ENCODE data around the gene ARHGAP22.

The ARHGAP22 gene

DNA sequence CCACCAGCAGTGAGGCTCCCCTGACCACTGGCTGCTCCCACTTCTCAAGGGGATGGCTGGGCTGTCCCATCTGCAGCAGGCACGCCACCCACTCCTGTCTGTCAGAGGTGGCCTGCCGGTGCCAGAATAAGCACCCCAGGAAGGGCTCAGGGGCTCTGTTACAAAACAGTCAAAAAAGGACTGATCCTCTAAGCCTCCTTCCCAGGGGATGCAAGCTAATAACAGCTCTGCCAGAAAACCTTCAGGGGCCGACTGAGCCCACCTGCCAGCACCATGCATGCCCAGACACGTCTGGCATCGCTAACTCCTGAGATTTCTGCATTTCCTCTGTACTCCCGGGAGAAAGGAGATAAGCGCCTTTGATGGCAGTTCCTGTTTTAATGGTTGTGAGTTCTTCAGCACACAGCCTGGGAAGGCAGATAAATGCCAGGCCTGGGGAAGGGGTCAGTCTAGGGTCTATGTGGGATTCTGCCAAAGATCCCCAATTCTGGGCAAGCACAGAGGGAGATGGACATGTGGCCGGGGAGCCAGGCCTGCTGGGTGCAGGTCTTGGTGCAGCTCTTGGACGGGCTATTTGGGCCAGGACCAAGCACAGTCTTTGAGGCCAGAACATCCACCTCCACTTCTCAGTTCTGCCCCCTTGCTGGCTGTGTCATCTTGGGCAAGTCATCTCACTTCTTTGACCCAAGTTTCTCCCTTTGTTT, 128.4 kb downstream of the ARHGAP22 start:
- TF ChIP-seq POLR2A (IDR thresholded peaks at IDR 0.05; ENCODE audit: low read depth, low read length): no peak
- FAIRE-seq (no peak), DNase-seq (ENCODE audit: insufficient read length, low spot score) (no peak)

DNA sequence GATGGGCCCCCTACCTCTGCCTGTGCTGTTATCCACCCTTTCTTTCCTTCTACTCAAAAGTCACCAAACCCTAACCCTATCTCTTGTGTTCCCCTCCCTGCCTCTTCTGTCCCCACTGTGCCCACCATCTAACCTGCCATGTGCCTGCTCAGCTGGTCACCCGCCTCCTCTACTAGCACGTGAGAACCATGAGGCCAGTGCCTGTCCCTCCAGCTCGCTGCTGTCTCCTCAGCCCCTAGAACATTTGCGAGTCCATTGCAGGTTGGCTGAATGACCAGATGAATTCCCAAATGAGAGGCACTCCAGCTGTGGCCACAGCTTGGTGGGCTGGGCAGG, 129.0 kb downstream of the ARHGAP22 start:
- TF ChIP-seq POLR2A (IDR thresholded peaks at IDR 0.05; ENCODE audit: low read depth, low read length): no peak
- FAIRE-seq: no peak
- DNase-seq (ENCODE audit: insufficient read length, low spot score): no peak

DNA sequence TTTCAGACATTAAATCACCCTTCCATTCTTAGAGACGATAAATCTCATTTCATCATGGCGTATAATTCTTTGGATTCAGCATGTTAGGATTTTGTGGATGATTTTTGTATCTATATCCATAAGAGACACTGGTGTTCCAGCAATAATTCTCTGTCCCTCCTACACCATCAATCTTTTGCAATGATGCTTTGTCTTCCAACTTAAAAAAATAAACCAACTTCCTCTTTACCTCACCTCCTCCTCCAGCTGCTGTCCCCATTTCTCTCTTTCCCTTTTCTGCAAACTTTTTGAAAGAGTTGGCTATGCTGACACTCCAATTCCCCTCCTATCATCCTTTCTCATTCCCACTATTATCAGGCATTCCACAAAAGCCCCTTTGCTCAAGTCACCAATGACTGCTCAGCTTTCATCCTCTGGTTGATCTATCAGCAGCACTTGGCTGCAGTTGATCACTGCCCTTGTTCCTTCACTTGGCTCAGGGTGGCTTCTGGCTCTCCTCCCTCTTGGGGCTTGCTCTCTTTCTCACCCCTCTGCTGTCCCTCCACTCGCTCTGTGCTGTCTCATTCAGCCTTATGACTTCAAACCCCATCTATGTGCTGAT, 130.0 kb downstream of the ARHGAP22 start:
- no peak for TF ChIP-seq POLR2A (IDR thresholded peaks at IDR 0.05; ENCODE audit: low read depth, low read length)
- DNase-seq (ENCODE audit: insufficient read length, low spot score) (no peak), FAIRE-seq (no peak)

DNA sequence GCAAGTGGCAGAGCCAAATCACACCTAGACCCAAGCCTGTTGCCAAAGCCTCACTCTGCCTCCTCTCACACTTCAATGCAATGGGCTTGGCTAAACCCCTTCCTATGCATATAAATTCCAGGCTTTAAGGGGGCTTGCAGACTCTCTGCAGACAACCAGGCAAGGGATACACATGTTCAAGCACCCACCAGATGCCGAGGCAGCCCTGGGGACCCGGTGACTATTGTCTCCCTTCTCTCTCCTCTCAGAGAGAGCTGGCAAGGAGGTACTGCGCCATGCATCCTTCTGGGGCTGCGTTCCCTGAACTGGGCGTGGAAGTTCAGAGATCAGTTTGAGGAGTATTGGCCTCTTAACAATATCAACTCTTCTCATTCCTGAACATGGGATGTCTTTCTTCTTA, 131.2 kb downstream of the ARHGAP22 start:
- no peak for TF ChIP-seq POLR2A (IDR thresholded peaks at IDR 0.05; ENCODE audit: low read depth, low read length)
- FAIRE-seq: no peak
- DNase-seq (ENCODE audit: insufficient read length, low spot score): no peak

DNA sequence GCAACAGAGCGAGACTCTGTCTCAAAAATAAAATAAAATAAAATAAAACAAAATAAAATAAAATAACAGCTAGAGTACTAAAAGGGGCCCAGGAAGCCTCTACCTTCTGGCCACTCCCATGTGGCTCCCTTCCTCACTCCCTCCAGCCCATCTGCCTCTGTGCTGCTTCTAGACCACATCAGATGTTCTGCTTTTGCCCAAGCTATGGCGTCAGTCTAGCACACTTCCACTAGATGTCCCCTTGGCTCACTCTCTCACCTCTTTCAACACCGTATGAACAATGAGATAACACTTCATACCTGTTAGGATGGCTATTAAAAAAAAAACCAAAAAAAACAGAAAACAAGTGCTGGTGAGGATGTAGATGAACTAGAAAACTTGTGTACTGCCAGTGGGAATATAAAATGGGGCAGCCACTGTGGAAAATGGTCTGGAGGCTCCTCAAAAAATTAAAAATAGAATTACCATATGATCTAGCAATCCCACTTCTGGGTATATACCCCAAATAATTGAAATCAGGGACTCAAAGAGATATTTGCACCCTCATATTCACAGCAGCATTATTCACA, 132.3 kb downstream of the ARHGAP22 start:
- DNase-seq (ENCODE audit: insufficient read length, low spot score) (no peak), FAIRE-seq (no peak)
- TF ChIP-seq POLR2A (IDR thresholded peaks at IDR 0.05; ENCODE audit: low read depth, low read length): no peak

DNA sequence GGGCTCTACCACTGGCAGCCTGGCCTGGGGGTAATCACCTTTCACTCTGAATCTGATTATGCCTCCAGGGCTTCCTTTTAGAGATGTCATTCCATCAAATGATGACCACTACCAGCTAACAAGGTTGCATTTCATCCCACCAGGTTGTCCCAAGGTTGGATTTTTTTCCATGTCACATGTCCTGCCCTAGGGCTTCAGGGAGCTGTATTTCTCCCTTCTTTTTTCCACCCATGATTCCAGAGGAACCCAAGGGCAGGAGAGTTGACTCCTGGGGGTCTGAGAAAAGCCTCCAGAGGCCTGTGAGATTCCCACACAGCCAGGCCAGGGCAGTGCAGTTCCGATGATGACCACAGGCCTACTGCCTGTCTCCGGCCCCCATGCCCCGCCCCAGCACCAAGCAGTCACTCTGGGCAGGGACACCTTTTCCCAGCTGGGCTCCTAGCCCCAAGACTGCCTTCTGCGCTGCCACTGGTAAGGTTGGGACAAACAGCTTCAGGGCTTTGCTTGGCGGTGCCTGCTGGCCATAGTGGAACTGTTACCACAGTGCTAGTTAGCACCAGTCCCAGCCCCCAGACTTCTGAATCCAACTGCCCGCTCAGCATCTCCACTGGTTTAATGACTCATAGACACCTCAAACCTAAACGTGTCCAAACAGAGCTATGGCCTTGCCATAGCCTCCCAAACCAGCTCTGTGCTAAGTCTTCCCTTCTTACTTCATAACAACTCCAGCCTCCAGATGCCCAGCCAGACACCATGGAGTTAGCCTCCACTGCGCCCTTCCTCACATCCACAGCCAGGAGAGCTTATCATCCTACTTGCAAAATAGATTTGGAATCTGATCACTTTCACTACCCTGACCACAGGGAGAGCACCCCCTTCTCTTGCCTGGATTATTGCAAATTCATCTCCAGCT, 133.7 kb downstream of the ARHGAP22 start:
- FAIRE-seq: no peak
- DNase-seq (ENCODE audit: insufficient read length, low spot score): peak; percentile 42
- TF ChIP-seq POLR2A (IDR thresholded peaks at IDR 0.05; ENCODE audit: low read depth, low read length): no peak

DNA sequence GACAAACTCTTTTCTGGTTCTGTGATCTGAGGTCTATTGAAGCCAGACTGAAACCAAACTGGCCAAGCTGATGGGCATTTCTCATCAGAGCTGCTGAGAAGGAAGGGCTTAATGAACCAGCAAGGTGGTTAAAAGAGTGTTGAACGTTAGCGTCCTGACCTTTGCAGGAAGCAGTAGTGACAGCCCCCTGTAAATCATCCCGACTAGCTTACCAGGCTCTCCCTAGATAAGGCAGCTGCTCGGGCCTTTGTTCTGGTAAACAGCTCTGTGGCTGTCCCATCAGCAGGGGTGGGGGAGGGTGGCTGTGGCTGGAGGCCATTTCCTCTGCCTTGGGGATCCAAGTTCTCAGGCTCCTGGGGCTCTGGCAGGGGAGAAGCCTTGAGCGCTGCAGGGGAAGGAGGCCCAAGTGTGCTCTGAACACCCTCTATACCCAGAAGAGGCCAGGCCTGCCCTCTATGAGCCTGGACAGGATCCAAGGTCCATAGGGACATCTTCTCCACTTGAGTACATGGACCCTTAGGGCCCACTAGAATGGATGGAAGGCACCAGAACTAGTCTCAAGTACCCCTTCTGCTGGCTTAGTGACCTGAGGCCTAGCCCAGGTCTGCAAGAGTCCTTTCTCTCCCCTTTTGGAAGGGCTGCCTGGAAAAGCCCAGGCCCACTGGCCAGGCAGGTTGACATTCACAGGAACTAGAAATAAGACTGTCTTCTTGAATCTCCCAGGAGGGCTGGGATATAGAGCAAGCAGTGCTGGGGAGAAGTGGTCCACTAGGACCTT, 134.6 kb downstream of the ARHGAP22 start:
- no peak for TF ChIP-seq POLR2A (IDR thresholded peaks at IDR 0.05; ENCODE audit: low read depth, low read length)
- no peak for DNase-seq (ENCODE audit: insufficient read length, low spot score)
- FAIRE-seq: no peak

DNA sequence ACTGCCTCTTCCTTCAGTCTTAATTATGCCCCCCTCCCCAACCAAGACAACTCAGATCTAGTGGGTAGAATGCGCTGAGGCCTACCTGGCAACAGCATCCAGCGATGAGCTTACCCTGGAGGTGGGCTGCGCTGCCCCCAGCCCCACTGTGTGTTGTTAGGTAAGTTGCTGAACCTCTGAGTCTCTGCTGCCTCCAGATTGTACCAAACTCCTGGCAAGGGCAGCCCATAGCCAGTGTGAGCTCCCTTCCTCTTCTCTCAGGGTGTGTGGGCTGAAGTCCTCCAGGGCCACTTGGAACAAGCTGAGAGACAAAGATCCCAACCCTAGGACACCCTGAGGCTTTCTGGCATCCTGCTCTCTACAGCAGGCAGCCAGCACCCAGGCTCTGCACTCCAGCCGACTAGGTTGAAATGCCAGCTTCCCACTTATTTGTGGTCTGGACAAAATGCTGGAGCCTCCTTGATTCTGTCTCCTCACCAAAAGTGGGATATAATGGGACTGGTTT, 135.3 kb downstream of the ARHGAP22 start:
- FAIRE-seq (no peak), DNase-seq (ENCODE audit: insufficient read length, low spot score) (no peak)
- TF ChIP-seq POLR2A (IDR thresholded peaks at IDR 0.05; ENCODE audit: low read depth, low read length): no peak

DNA sequence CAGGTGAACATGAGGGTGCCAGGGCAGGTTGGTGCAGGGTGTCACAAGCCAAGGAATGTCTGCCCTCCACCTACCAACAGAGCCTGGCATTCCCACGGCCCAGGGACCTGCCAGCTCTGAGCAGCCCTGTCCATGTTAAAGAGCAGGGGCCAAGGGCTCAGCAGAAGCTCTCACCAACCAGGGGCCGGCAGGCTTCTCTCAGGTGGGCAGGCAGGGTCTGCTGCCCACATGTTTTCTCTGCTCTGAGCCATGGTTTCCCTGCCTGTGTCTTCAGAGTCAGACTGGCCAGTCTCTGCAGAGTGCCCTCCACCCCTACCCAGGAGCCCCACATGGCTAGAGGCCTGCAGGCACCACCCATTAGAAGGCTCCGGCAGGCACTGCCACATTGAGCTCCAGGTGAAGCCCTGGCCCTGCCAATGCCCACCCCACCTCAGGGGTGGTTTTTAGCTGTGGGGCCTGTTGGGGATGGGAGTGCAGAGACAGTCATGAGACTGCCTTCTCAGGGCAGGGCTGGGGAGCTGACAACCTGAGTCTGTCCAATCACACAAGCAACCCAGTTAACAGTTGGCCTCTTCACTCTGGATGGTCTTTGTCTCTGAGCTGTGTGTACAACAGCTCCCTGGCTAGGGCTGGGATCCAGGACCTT, 135.9 kb downstream of the ARHGAP22 start:
- DNase-seq (ENCODE audit: insufficient read length, low spot score) (no peak), FAIRE-seq (no peak)
- no peak for TF ChIP-seq POLR2A (IDR thresholded peaks at IDR 0.05; ENCODE audit: low read depth, low read length)

DNA sequence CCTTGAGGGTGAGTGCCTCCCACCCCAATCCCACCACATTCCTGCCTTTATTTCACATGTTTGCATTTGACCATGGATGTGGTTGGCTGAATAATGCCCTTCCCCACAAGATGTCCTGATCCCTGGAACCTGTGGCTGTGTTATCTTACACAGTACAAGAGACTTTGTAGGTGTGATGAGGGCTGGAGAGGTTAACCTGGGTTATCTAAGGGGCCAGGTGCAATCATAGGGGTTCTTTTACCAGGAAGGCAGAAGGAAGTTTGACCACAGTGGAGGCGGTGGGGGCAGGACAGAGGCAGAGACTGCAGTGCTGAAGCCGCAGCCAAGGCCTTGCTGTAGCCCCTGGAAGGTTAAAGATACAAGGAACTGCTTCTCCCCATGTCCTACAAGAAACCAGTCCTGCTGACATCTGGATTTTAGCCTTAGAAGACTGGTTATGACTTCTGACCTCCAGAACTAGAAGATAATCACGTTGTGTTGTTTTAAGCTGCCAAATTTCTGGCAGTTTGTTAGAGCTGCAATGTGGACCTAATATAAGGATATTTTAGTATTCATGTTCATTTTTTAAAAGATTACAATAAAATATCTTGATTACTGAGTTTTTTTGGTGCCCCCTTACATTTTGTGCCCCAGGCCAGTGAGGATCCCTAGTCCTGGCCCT, 136.6 kb downstream of the ARHGAP22 start:
- no peak for FAIRE-seq
- TF ChIP-seq POLR2A (IDR thresholded peaks at IDR 0.05; ENCODE audit: low read depth, low read length): no peak
- DNase-seq (ENCODE audit: insufficient read length, low spot score): no peak

DNA sequence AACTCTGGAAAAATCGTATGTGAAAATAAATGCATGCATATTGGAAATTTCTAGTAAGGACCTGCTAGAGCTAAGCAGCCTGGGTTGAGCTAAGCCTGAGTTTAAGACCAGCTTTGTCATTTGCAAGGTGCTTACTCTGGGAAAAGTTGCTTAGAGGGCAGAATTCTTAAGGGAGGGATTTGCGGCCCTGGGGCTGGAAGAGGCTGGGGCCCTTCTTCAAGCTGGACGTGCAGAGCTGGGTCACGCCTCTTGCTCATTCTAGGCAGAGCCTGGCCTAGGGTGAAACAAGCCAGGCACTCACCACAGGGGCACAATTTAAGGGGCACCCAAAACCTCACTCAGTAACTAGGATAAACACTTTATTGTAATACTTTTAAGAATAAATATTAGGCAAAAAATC, 137.2 kb downstream of the ARHGAP22 start:
- TF ChIP-seq POLR2A (IDR thresholded peaks at IDR 0.05; ENCODE audit: low read depth, low read length): no peak
- no peak for FAIRE-seq
- no peak for DNase-seq (ENCODE audit: insufficient read length, low spot score)

DNA sequence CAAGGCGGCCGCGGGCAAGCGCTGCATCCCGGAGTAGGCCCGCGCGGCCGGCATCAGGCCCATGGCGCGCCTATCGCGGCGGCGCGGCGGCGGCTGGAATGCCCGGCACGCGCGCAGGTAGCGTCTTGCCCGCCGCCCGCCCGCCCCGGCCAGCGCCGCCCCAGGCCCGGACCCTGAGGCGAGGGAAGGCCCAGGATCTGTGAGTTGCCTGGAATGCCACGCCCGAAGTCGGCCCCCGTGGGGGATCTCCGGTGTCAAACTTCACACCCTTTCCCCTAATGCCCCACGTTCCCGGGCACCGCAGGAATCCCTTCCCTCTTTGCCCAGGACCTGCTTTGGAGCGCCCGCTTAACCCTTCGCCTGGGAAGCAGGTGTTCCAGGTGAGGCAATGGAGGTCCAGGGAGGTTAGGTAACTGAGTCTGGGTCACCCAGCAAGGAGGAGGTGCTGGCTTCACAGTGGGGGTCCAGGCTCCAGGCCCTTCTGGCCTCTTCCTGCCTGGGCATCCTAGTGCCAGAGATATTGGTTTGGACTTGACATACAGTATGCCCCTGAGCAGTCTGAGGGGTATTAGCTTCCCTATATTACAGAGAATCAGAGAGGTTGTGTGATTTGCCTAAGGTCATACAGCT, 138.1 kb downstream of the ARHGAP22 start:
- FAIRE-seq (no peak), DNase-seq (ENCODE audit: insufficient read length, low spot score) (no peak)
- TF ChIP-seq POLR2A (IDR thresholded peaks at IDR 0.05; ENCODE audit: low read depth, low read length): no peak
